Upper lobe of right lung (tissue), 1 donor: ENCODE measurements around the gene DARS1. TPM values are rescaled to one million over a fixed set of nuclear protein-coding genes. Genes with fewer than 3 reads are reported as not detected.

Experiments used
- ATAC-seq: fragments of 200-7000 bp; cut with Tn5 transposase; one replicate; pipeline ENCODE4 v1.9.1; 2020; ENCODE audit warnings: mild to moderate bottlenecking, moderate library complexity
- DNase-seq: peaks from one replicate; pipeline ENCODE4 v3.0.0-alpha.2; 2020
- H3K27ac ChIP-seq: fragments of 200-600 bp; one replicate; pipeline ENCODE4 v1.8.0; 2022
- H3K27me3 ChIP-seq: fragments of 200-600 bp; one replicate; pipeline ENCODE4 v1.8.0; 2022; ENCODE audit warnings: mild to moderate bottlenecking
- H3K36me3 ChIP-seq: fragments of 200-600 bp; one replicate; pipeline ENCODE4 v1.8.0; 2022
- H3K4me1 ChIP-seq: fragments of 200-600 bp; one replicate; pipeline ENCODE4 v1.8.0; 2022
- H3K4me3 ChIP-seq: fragments of 200-600 bp; one replicate; pipeline ENCODE4 v1.8.0; 2022; ENCODE audit warnings: mild to moderate bottlenecking
- H3K9me3 ChIP-seq: fragments of 200-600 bp; one replicate; pipeline ENCODE4 v1.8.0; 2022
- intact Hi-C: fragments of 100-400 bp; cut with DNase I; formaldehyde crosslinking; loops from one replicate; pipeline ENCODE4 v1.11.0; 2022
- total RNA-seq: library from RNA; stranded (reverse); fragmentation: NEBNext Ultra II Directional; extraction: Animal tissue kit (Norgen Biotek cat#: 25700); gene quantifications from one replicate; pipeline ENCODE4 v1.2.1, GENCODE V29; 2021
- TF ChIP-seq, protein P1 (sequence below): fragments of 200-600 bp; IDR thresholded peaks from one replicate; pipeline ENCODE4 v1.8.0; 2022; ENCODE audit warnings: antibody characterized with exemption
- donor health status: DM: no; HTN: yes; CAD: no; lungs with severe emphysema.

The DARS1 gene
- total RNA-seq, 1 donor from 2014 or later = 55.3 TPM

DNA sequence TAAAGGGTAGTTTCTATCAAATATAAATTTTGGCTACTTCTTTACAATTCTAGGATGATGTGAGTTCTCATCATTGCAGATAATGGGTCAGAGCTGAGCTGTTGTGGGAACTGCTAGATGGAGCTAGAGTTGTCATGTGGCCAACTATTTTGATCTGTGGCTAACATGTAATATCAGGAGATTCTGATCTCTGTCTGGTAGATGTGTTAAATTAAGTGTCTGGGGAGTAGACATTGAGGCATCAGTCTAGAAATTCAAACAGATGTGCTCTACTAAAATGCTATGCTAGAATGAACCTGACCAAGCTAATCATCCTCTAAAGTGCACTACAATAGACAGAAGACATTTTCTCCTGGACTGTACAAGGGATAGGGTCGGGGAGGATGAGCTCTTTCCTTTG is 30.3 kb upstream of the DARS1 start:
- Histone ChIP-seq H3K4me1 (peaks cover 14% of the 10 kb centered on the region), H3K36me3 (no peaks in the 10 kb centered on the region), H3K27me3 (no peaks in the 10 kb centered on the region), H3K27ac (no peak overlapping the region), H3K9me3 (no peaks in the 10 kb centered on the region), H3K4me3 (no peak overlapping the region)
- ATAC-seq (no peak), DNase-seq (no peak)
- intact Hi-C loops = no loop called here
- TF ChIP-seq, protein P1, sequence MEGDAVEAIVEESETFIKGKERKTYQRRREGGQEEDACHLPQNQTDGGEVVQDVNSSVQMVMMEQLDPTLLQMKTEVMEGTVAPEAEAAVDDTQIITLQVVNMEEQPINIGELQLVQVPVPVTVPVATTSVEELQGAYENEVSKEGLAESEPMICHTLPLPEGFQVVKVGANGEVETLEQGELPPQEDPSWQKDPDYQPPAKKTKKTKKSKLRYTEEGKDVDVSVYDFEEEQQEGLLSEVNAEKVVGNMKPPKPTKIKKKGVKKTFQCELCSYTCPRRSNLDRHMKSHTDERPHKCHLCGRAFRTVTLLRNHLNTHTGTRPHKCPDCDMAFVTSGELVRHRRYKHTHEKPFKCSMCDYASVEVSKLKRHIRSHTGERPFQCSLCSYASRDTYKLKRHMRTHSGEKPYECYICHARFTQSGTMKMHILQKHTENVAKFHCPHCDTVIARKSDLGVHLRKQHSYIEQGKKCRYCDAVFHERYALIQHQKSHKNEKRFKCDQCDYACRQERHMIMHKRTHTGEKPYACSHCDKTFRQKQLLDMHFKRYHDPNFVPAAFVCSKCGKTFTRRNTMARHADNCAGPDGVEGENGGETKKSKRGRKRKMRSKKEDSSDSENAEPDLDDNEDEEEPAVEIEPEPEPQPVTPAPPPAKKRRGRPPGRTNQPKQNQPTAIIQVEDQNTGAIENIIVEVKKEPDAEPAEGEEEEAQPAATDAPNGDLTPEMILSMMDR = no peak

DNA sequence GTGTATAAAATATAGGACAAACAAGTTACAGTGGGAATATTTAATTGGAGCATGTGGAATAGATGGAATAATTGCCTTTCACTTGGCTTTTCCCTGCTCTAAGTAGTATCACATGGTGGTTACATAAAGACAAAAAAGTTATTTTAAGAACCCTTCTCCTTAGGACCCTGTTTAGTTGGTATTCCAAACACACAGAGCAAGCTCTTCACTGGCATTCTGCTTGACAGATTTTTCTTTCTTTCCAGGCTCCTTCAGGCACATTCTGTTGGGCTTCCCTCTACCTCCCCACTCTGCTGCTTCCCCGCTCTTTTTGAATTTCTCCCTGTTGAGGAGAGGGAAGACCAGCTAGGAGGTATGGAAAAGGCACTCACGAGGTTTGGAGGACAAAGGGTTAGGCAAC is 29.0 kb upstream of the DARS1 start:
- no peak for DNase-seq
- no peak for ATAC-seq
- Histone ChIP-seq H3K9me3 (no peaks in the 10 kb centered on the region), H3K27me3 (no peaks in the 10 kb centered on the region), H3K27ac (no peak overlapping the region), H3K36me3 (no peaks in the 10 kb centered on the region), H3K4me3 (no peak overlapping the region), H3K4me1 (peaks cover 14% of the 10 kb centered on the region)
- intact Hi-C loops = no loop called here
- TF ChIP-seq, protein P1 = no peak

DNA sequence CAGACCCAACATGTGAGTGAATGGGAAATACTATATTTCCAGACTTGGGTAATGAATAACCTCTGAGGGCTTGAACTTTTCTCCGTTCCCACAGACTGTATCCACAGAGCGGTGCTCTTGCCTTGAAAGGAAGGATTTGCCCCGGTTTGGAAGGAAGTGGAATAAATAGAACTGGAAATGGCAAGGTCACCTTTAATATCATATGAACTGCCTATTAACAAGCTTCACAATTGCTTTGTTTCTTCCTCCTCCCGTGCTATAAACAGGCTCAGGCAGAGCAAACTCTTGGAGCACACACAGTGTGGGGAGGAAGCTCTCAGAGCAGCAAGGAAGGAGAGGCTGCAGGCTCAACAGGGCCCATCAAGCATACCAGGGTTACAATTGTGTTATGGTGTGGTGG is 28.5 kb upstream of the DARS1 start:
- DNase-seq = no peak
- intact Hi-C loops = no loop called here
- TF ChIP-seq, protein P1 = no peak

DNA sequence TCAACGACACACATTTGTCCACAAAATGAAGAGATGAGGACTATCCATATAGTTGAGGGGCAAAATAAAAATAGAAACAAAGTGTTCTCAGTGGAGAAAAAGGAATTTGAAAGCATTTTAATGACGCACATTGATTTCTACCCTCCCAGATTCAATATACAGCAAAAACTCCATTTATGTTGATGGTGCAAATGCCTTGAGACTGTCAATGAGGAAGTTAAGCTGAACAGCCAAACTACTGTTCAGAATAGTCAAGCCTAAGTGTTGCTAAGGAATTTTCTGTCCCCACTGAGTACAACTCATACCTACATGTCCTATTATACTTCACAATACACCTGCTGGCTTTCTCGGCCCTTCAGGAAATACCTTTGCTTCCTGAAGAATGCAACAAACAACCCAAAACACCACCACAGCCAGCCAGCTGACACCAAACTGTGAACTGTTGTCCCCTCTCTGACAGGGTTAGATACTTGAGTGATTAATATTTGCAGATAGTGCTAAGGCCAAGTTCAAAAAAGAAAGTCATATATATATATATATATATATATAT is 27.8 kb upstream of the DARS1 start:
- ATAC-seq = no peak
- no peak overlapping the region for H3K4me3 ChIP-seq

More for the DNA sequence above, 28.5 kb upstream of the DARS1 start:
- no peaks in the 10 kb centered on the region for H3K36me3 ChIP-seq
- peak; percentile 53 for ATAC-seq
- no peaks in the 10 kb centered on the region for H3K27me3 ChIP-seq
- H3K4me1 ChIP-seq = peaks cover 14% of the 10 kb centered on the region
- no peaks in the 10 kb centered on the region for H3K9me3 ChIP-seq
- no peak overlapping the region for H3K27ac ChIP-seq
- no peak overlapping the region for H3K4me3 ChIP-seq

DNA sequence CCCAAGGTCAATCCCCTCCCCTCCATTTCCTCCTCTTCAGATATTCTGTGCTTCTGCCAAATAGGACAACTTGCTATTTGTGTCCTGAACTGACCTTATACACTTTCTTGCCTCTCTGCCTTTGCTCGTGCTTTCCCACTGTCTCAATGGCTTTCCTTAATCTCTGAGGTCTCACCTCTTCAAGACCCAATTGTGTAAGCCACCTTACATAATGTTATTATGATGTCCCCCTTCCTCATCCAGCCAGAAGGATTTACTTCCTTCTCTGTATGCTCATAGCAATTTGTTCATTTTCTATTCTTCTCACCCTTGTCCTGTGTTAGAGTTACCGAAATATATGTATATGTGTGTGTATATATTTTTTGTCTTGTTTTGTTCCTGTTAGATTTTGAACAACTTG is 26.9 kb upstream of the DARS1 start:
- H3K36me3 ChIP-seq = no peaks in the 10 kb centered on the region
- H3K4me3 ChIP-seq = no peak overlapping the region
- peaks cover 14% of the 10 kb centered on the region for H3K4me1 ChIP-seq
- H3K27ac ChIP-seq = no peak overlapping the region
- ATAC-seq (no peak), DNase-seq (no peak)
- TF ChIP-seq, protein P1 = no peak
- no peaks in the 10 kb centered on the region for H3K27me3 ChIP-seq
- intact Hi-C loops = no loop called here
- H3K9me3 ChIP-seq = no peaks in the 10 kb centered on the region

More for the DNA sequence above, 27.8 kb upstream of the DARS1 start:
- TF ChIP-seq, protein P1 = no peak
- Histone ChIP-seq H3K36me3 (no peaks in the 10 kb centered on the region), H3K27ac (no peak overlapping the region), H3K27me3 (no peaks in the 10 kb centered on the region), H3K4me1 (peaks cover 14% of the 10 kb centered on the region), H3K9me3 (no peaks in the 10 kb centered on the region)
- DNase-seq = no peak
- intact Hi-C loops = no loop called here

DNA sequence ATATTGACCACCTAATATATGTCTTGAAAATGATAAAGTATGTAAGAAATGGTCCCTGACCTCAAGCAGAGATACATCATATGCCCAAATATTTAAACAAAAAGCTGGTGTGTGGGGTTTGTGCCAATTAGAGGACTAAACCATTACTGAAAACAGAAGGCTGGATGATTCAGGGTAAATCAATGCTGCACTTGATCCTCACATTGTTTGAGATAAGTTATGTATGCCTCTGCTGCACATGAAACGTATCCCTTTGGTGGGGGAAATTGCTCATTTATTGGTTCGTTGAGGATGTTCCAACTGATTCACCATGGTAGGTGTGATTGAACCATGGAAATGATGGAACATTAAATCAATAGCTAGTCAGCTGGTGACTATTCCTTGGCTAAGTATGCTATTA is 24.7 kb upstream of the DARS1 start:
- Histone ChIP-seq H3K9me3 (no peaks in the 10 kb centered on the region), H3K4me1 (peaks cover 14% of the 10 kb centered on the region), H3K36me3 (no peaks in the 10 kb centered on the region), H3K27ac (no peak overlapping the region), H3K4me3 (no peak overlapping the region), H3K27me3 (no peaks in the 10 kb centered on the region)
- TF ChIP-seq, protein P1 = no peak
- DNase-seq = no peak
- intact Hi-C loops = no loop called here
- no peak for ATAC-seq
